Immature natural killer cell (primary cell): ENCODE measurements around the gene MAP3K15. TPM values are rescaled to one million over a fixed set of nuclear protein-coding genes. Genes with fewer than 3 reads are reported as not detected.
A peak's percentile ranks its signal among the peaks of the same experiment; 100 is the strongest.
"Not testable (repeated sequence)": the region's sequence is repeated elsewhere in the genome, so short reads cannot be mapped to it uniquely, and the experiment has no call there.

Experiments used
- DNase-seq, 3 donors: peaks; one replicate each; pipeline ENCODE4 v3.0.0; 2022; ENCODE audit warnings: mixed read lengths in 1 of 3
- H3K27ac Mint-ChIP-seq, 6 donors: one replicate each; pipeline ENCODE4 v1.8.0; 2020; ENCODE audit warnings: mixed read lengths in 6 of 6, mild to moderate bottlenecking in 5 of 6, inconsistent platforms in 4 of 6, moderate library complexity in 3 of 6
- H3K27me3 Mint-ChIP-seq, 3 donors: one replicate each; pipeline ENCODE4 v1.8.0; 2020 to 2021; ENCODE audit warnings: low read depth in 3 of 3, mild to moderate bottlenecking in 3 of 3, mixed read lengths in 3 of 3, moderate library complexity in 3 of 3, inconsistent platforms in 1 of 3
- H3K36me3 Mint-ChIP-seq, 3 donors: one replicate each; pipeline ENCODE4 v1.8.0; 2020; ENCODE audit warnings: mixed read lengths in 3 of 3, inconsistent platforms in 2 of 3, mild to moderate bottlenecking in 2 of 3
- H3K4me1 Mint-ChIP-seq, 2 donors: one replicate each; pipeline ENCODE4 v1.8.0; 2020; ENCODE audit warnings: inconsistent platforms in 2 of 2, mild to moderate bottlenecking in 2 of 2, mixed read lengths in 2 of 2, moderate library complexity in 1 of 2
- H3K4me3 Mint-ChIP-seq, 5 donors: one replicate each; pipeline ENCODE4 v1.8.0; 2020; ENCODE audit warnings: mild to moderate bottlenecking in 5 of 5, mixed read lengths in 5 of 5, inconsistent platforms in 3 of 5, moderate library complexity in 3 of 5
- H3K9me3 Mint-ChIP-seq, 6 donors: one replicate each; pipeline ENCODE4 v1.8.0; 2020; ENCODE audit warnings: mild to moderate bottlenecking in 6 of 6, mixed read lengths in 6 of 6, inconsistent platforms in 4 of 6, moderate library complexity in 3 of 6
- polyA plus RNA-seq, 3 donors: library from polyadenylated mRNA; unstranded; fragments of 300-500 nt; fragmentation: Illumina TruSeq; gene quantifications; one replicate each; pipeline ENCODE4 v1.2.3, GENCODE V29; 2021

Gene MAP3K15
- polyA plus RNA-seq, 3 donors from 2014 or later = not detected

GRCh38 chrX:19443869-19444526 lies 71.3 kb downstream of the MAP3K15 start:
- Mint-ChIP-seq H3K27me3 (peaks cover 0 to 2% (median 1%) of the 10 kb centered on the region in 3 donors), H3K9me3 (no peaks in the 10 kb centered on the region), H3K36me3 (no peaks in the 10 kb centered on the region), H3K4me3 (no peak overlapping the region), H3K27ac (no peak overlapping the region), H3K4me1 (no peaks in the 10 kb centered on the region)
- no peak for DNase-seq

- Mint-ChIP-seq H3K27me3 (peaks cover 0 to 4% (median 2%) of the 10 kb centered on the region in 3 donors), H3K4me1 (no peaks in the 10 kb centered on the region), H3K27ac (no peak overlapping the region), H3K36me3 (no peaks in the 10 kb centered on the region), H3K9me3 (peaks cover 0 to 2% (median 0%) of the 10 kb centered on the region in 6 donors), H3K4me3 (no peak overlapping the region)
- DNase-seq = no peak
These were observed 74.6 kb downstream of the MAP3K15 start for GRCh38 chrX:19440713-19441112.

- H3K9me3 Mint-ChIP-seq, H3K4me3 Mint-ChIP-seq, H3K36me3 Mint-ChIP-seq, DNase-seq, H3K27ac Mint-ChIP-seq, H3K4me1 Mint-ChIP-seq, H3K27me3 Mint-ChIP-seq: not testable (repeated sequence)
These were observed 92.6 kb downstream of the MAP3K15 start for GRCh38 chrX:19422661-19423060.

- H3K27ac Mint-ChIP-seq = no peak overlapping the region
- H3K36me3 Mint-ChIP-seq = no peaks in the 10 kb centered on the region
- H3K4me3 Mint-ChIP-seq = no peak overlapping the region
- H3K4me1 Mint-ChIP-seq = no peaks in the 10 kb centered on the region
- no peak for DNase-seq
- H3K9me3 Mint-ChIP-seq = peaks cover 0 to 3% (median 0%) of the 10 kb centered on the region in 6 donors
- peaks cover 0 to 13% (median 2%) of the 10 kb centered on the region in 3 donors for H3K27me3 Mint-ChIP-seq
These were observed 105.0 kb downstream of the MAP3K15 start for GRCh38 chrX:19410259-19410658.

GRCh38 chrX:19403696-19404095 lies 111.6 kb downstream of the MAP3K15 start:
- Mint-ChIP-seq H3K4me1 (no peaks in the 10 kb centered on the region), H3K4me3 (no peak overlapping the region), H3K27ac (no peak overlapping the region), H3K36me3 (no peaks in the 10 kb centered on the region), H3K9me3 (no peaks in the 10 kb centered on the region), H3K27me3 (peaks cover 0 to 12% (median 0%) of the 10 kb centered on the region in 3 donors)
- DNase-seq = no peak

GRCh38 chrX:19392703-19393102 lies 122.6 kb downstream of the MAP3K15 start:
- Mint-ChIP-seq H3K27me3 (peaks cover 0 to 3% (median 2%) of the 10 kb centered on the region in 3 donors), H3K9me3 (no peaks in the 10 kb centered on the region), H3K27ac (no peak overlapping the region), H3K36me3 (no peaks in the 10 kb centered on the region), H3K4me3 (no peak overlapping the region), H3K4me1 (no peaks in the 10 kb centered on the region)
- DNase-seq = no peak

GRCh38 chrX:19392078-19392477 lies 123.2 kb downstream of the MAP3K15 start:
- H3K27me3 Mint-ChIP-seq = peaks cover 0 to 6% (median 3%) of the 10 kb centered on the region in 3 donors
- no peak overlapping the region for H3K4me3 Mint-ChIP-seq
- no peaks in the 10 kb centered on the region for H3K36me3 Mint-ChIP-seq
- no peak for DNase-seq
- no peaks in the 10 kb centered on the region for H3K4me1 Mint-ChIP-seq
- no peak overlapping the region for H3K27ac Mint-ChIP-seq
- no peaks in the 10 kb centered on the region for H3K9me3 Mint-ChIP-seq

GRCh38 chrX:19389227-19389845 lies 126.0 kb downstream of the MAP3K15 start:
- DNase-seq = no peak
- no peaks in the 10 kb centered on the region for H3K9me3 Mint-ChIP-seq
- no peak overlapping the region for H3K27ac Mint-ChIP-seq
- no peaks in the 10 kb centered on the region for H3K4me1 Mint-ChIP-seq
- peaks cover 0 to 6% (median 0%) of the 10 kb centered on the region in 3 donors for H3K27me3 Mint-ChIP-seq
- no peaks in the 10 kb centered on the region for H3K36me3 Mint-ChIP-seq
- no peak overlapping the region for H3K4me3 Mint-ChIP-seq

GRCh38 chrX:19388741-19389140 lies 126.6 kb downstream of the MAP3K15 start:
- Mint-ChIP-seq H3K27me3 (peaks cover 0 to 6% (median 0%) of the 10 kb centered on the region in 3 donors), H3K4me3 (no peak overlapping the region), H3K9me3 (no peaks in the 10 kb centered on the region), H3K36me3 (no peaks in the 10 kb centered on the region), H3K27ac (no peak overlapping the region), H3K4me1 (no peaks in the 10 kb centered on the region)
- DNase-seq = no peak

- Mint-ChIP-seq H3K27me3 (peaks cover 0 to 6% (median 2%) of the 10 kb centered on the region in 3 donors), H3K27ac (no peak overlapping the region), H3K36me3 (no peaks in the 10 kb centered on the region), H3K4me3 (no peak overlapping the region), H3K4me1 (no peaks in the 10 kb centered on the region), H3K9me3 (no peaks in the 10 kb centered on the region)
- no peak for DNase-seq
These were observed 127.1 kb downstream of the MAP3K15 start for GRCh38 chrX:19388064-19388679.

- H3K27ac Mint-ChIP-seq = no peak overlapping the region
- no peaks in the 10 kb centered on the region for H3K9me3 Mint-ChIP-seq
- no peak overlapping the region for H3K4me3 Mint-ChIP-seq
- no peak for DNase-seq
- peaks cover 2 to 6% (median 3%) of the 10 kb centered on the region in 3 donors for H3K27me3 Mint-ChIP-seq
- no peaks in the 10 kb centered on the region for H3K4me1 Mint-ChIP-seq
- H3K36me3 Mint-ChIP-seq = no peaks in the 10 kb centered on the region
These were observed 128.6 kb downstream of the MAP3K15 start for GRCh38 chrX:19386679-19387078.

GRCh38 chrX:19382555-19383145 lies 132.7 kb downstream of the MAP3K15 start:
- DNase-seq = peak; percentile 19 to 22 (median 22)
- Mint-ChIP-seq H3K27me3 (peaks cover 3 to 8% (median 4%) of the 10 kb centered on the region in 3 donors), H3K4me1 (no peaks in the 10 kb centered on the region), H3K4me3 (no peak overlapping the region), H3K36me3 (no peaks in the 10 kb centered on the region), H3K9me3 (peaks cover 0 to 4% (median 0%) of the 10 kb centered on the region in 6 donors), H3K27ac (no peak overlapping the region)

GRCh38 chrX:19381326-19381725 lies 134.0 kb downstream of the MAP3K15 start:
- H3K4me3 Mint-ChIP-seq = no peak overlapping the region
- peaks cover 0 to 10% (median 3%) of the 10 kb centered on the region in 3 donors for H3K27me3 Mint-ChIP-seq
- no peak overlapping the region for H3K27ac Mint-ChIP-seq
- no peaks in the 10 kb centered on the region for H3K4me1 Mint-ChIP-seq
- no peak for DNase-seq
- no peaks in the 10 kb centered on the region for H3K36me3 Mint-ChIP-seq
- H3K9me3 Mint-ChIP-seq = peaks cover 0 to 4% (median 0%) of the 10 kb centered on the region in 6 donors

GRCh38 chrX:19377799-19378198 lies 137.5 kb downstream of the MAP3K15 start:
- Mint-ChIP-seq H3K36me3 (no peaks in the 10 kb centered on the region), H3K27me3 (peaks cover 0 to 10% (median under 1%) of the 10 kb centered on the region in 3 donors)

More at GRCh38 chrX:19377799-19378198, 137.5 kb downstream of the MAP3K15 start:
- no peak overlapping the region for H3K27ac Mint-ChIP-seq
- H3K4me1 Mint-ChIP-seq = peaks cover under 1 to 3% of the 10 kb centered on the region in 2 donors
- H3K9me3 Mint-ChIP-seq = peaks cover 0 to 4% (median 0%) of the 10 kb centered on the region in 6 donors
- no peak for DNase-seq
- H3K4me3 Mint-ChIP-seq = no peak overlapping the region
